Heart right ventricle (tissue), 16 donors: Measurements from ENCODE around the gene RGS16. TPM values are rescaled to one million over a fixed set of nuclear protein-coding genes. Genes with fewer than 3 reads are reported as not detected.

Experiments
- ATAC-seq, 8 donors: fragments of 200-7000 bp; cut with Tn5 transposase; one replicate each; pipeline ENCODE4 v1.9.1; 2020; ENCODE audit warnings: mild to moderate bottlenecking in 8 of 8, moderate library complexity in 8 of 8, moderate number of reproducible peaks in 1 of 8
- DNase-seq, 2 donors: peaks; one replicate each; pipeline ENCODE4 v3.0.0-alpha.2; 2020
- H3K27ac ChIP-seq, 10 donors: fragments of 200-600 bp; sonication (generic) in 2 of 10; one replicate each; pipeline versions ENCODE4 v1.5.0 to v1.8.0; 2020 to 2022; ENCODE audit warnings: mild to moderate bottlenecking in 3 of 10
- H3K27me3 ChIP-seq, 7 donors: fragments of 200-600 bp; one replicate each; pipeline ENCODE4 v1.8.0; 2021 to 2022; ENCODE audit warnings: mild to moderate bottlenecking in 2 of 7
- H3K36me3 ChIP-seq, 9 donors: fragments of 200-600 bp; sonication (generic) in 1 of 9; one replicate each; pipeline versions ENCODE4 v1.5.0 to v1.8.0; 2020 to 2022; ENCODE audit warnings: mild to moderate bottlenecking in 2 of 9
- H3K4me1 ChIP-seq, 9 donors: fragments of 200-600 bp; sonication (generic) in 1 of 9; one replicate each; pipeline versions ENCODE4 v1.5.0 to v1.8.0; 2020 to 2022; ENCODE audit warnings: mild to moderate bottlenecking in 4 of 9
- H3K4me3 ChIP-seq, 10 donors: fragments of 200-600 bp; sonication (generic) in 2 of 10; one replicate each; pipeline versions ENCODE4 v1.5.0 to v1.8.0; 2020 to 2022; ENCODE audit warnings: mild to moderate bottlenecking in 7 of 10, moderate library complexity in 2 of 10
- H3K9me3 ChIP-seq, 11 donors: fragments of 200-600 bp in 10 of 11; sonication (generic) in 2 of 11; one replicate each; pipeline versions ENCODE4 v1.5.0 to v1.8.0; 2013 to 2022; ENCODE audit warnings: mild to moderate bottlenecking in 2 of 11, control low read depth in 1 of 11, moderate library complexity in 1 of 11
- WGBS, 2 donors: extraction: QIAGEN DNeasy Blood & Tissue Kit; methylation state at CpG; one replicate each; pipeline ENCODE4 v1.1.7; 2013; ENCODE audit warnings: inconsistent platforms in 1 of 2; 5-methylcytosine and 5-hydroxymethylcytosine counted together
- intact Hi-C, 10 donors: fragments of 100-400 bp; cut with DNase I; formaldehyde crosslinking; loops; one replicate each; pipeline versions ENCODE4 v1.11.1 to v1.14.2; 2022
- long read RNA-seq, 3 donors: library from polyadenylated mRNA; unstranded; transcript quantifications; one replicate each; pipeline ENCODE4 v2.0.0, GENCODE V29; 2020 to 2021
- polyA plus RNA-seq, 2 donors: library from polyadenylated mRNA; stranded (reverse); fragments of 200-250 nt; gene quantifications; one replicate each; pipeline ENCODE4 v1.2.3, GENCODE V29; 2013
- total RNA-seq, 10 donors: library from RNA; stranded (reverse); fragmentation: NEBNext Ultra II Directional in 3 of 10; extraction: Animal tissue kit (Norgen Biotek cat#: 25700) in 3 of 10; gene quantifications; one replicate each; pipeline versions ENCODE4 v1.2.1 to v1.2.4, GENCODE V29; 2021 to 2023
- TF ChIP-seq, protein P1 (sequence below), 9 donors: fragments of 200-600 bp; sonication (generic) in 2 of 9; IDR thresholded peaks; one replicate each; pipeline versions ENCODE4 v1.5.0 to v1.8.0; 2021 to 2022; ENCODE audit warnings: antibody characterized with exemption in 9 of 9, mild to moderate bottlenecking in 5 of 9, moderate library complexity in 1 of 9
- donor health status: Arrhythmogenic right ventricular cardiomyopathy.
- donor health status: ischemic (EF 13 %, LVEDD 7.1; RV severe dilation, severe dysfunction).
- donor health status: healthy with polysubstance abuse.
- donor health status: DM: no; HTN: yes; CAD: no.
- donor health status: DM: no; HTN: no; CAD: no.
- donor health status: ischemic (EF 25% LVEDD 6.9; RV normal size, moderate dysfunction).
- donor health status: ischemic (EF 25% LVEDD 5.7; RV mildly dilated, moderate dysfunction).
- donor health status: healthy.
- donor health status: DM: yes; HTN: yes; CAD: no.
- donor health status: Ischemic cardiomyopathy.
- donor health status: ischemic (EF 35%, LVEDD 5.7; RV mildly dilated, moderate dysfunction).
- donor health status: nonischemic (EF 11% LVEDD 7.7; RV severe dilation, severe dysfunction).
- donor health status: DM: yes; HTN: yes; CAD: no.
- donor health status: PGD.
- donor health status: ischemic (EF 29% LVEDD 5.4; RV normal size, mild dysfunction).
- donor health status: nonischemic (EF 23%, LVEDD 6.1; RV moderate dilation, normal function).

The RGS16 gene, protein sequence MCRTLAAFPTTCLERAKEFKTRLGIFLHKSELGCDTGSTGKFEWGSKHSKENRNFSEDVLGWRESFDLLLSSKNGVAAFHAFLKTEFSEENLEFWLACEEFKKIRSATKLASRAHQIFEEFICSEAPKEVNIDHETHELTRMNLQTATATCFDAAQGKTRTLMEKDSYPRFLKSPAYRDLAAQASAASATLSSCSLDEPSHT
- total RNA-seq (1 to 10 TPM in 9 of 10 donors, under 1 TPM in 1; 0.42 to 8.7 (median 2.1) TPM), polyA plus RNA-seq (1 to 10 TPM; 2.5 TPM)
- long read RNA-seq, donor 1, transcript RGS16-201 (5 exons, 2,427 nt), result major isoform, 6 of 7 reads
- long read RNA-seq, donor 1, partial matches to known transcripts, result 1 of 7 reads
- long read RNA-seq, donor 1, other reads (novel, unspliced or antisense), result 0 of 7 reads
- long read RNA-seq, donor 2, transcript RGS16-201 (5 exons, 2,427 nt), result major isoform, 8 of 15 reads
- long read RNA-seq, donor 2, partial matches to known transcripts, result 6 of 15 reads
- long read RNA-seq, donor 2, other reads (novel, unspliced or antisense), result 1 of 15 reads
- long read RNA-seq, donor 3, partial matches to known transcripts, result 1 of 6 reads
- long read RNA-seq, donor 3, other reads (novel, unspliced or antisense), result 2 of 6 reads

DNA sequence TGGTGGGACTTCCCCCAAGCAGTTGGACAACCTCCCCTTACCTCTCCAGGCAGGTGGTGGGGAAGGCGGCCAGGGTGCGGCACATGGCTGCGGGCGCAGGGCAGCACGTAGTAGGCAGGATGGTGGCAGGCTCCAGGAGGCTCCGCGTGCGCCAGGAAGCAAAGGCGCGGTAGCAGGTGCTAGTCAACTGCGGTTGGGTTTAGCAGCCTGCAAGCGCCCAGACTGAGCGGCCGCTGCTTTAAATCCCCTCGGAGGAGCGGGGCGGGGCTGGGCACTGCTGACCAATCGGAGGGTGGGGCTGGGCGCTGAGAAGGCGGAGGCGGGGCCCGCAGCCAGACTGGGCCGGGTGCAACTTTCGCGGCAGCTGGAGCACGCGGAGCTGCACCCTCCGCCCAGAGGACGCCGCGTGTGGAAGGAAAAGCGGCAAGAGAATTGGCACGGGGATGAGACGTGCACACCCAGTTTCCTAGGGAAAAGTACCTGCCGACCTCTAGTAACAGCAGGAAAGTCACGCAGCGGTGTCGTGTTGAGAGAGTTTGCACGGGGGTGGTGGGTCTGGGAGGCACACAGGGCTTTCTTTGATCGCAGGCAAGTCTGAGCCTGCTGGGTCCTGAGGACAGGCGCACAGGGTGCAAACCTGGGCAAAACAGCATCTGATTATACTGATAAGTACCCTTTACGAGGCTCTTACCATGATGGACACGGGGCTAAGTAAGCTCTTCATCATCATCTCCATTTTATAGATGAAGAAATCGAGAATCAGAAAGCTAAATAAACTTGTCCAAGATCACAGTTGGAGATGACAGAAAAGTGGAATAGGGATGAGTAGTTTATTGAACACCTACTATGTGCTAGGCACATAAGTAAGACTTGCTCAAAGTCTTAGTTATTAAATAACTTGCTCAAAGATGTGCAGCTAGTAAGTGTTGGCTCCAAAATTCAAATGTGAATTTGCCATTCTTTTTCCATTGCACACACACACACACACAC lies at the start of gene RGS16:
Gene RGS16, minus strand, starts transcription at position 215 of the 990 bp plus-strand sequence. Its CDS starts 130 bp downstream, at position 85.
- peaks cover 7 to 70% (median 31%) of the 10 kb centered on the region in 9 donors for H3K4me1 ChIP-seq
- TF ChIP-seq, protein P1, sequence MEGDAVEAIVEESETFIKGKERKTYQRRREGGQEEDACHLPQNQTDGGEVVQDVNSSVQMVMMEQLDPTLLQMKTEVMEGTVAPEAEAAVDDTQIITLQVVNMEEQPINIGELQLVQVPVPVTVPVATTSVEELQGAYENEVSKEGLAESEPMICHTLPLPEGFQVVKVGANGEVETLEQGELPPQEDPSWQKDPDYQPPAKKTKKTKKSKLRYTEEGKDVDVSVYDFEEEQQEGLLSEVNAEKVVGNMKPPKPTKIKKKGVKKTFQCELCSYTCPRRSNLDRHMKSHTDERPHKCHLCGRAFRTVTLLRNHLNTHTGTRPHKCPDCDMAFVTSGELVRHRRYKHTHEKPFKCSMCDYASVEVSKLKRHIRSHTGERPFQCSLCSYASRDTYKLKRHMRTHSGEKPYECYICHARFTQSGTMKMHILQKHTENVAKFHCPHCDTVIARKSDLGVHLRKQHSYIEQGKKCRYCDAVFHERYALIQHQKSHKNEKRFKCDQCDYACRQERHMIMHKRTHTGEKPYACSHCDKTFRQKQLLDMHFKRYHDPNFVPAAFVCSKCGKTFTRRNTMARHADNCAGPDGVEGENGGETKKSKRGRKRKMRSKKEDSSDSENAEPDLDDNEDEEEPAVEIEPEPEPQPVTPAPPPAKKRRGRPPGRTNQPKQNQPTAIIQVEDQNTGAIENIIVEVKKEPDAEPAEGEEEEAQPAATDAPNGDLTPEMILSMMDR (IDR thresholded peaks at IDR 0.05), result no peak
- peaks cover 0 to 17% (median 0%) of the 10 kb centered on the region in 7 donors for H3K27me3 ChIP-seq
- peak within 1 kb of the TSS; percentile 42 to 71 (median 60) for H3K4me3 ChIP-seq
- no peaks in the 10 kb centered on the region for H3K9me3 ChIP-seq
- H3K27ac ChIP-seq, result peak within 1 kb of the TSS in 9 of 10 donors; percentile 15 to 75 (median 58)
- intact Hi-C loops, result loop anchor here in 5 of 10 donors (5.0 kb wide), 4 partner anchors 68 to 233 kb away; partner anchors contain the start of gene DHX9 (in 1 of the 5)
- peaks cover 0 to 26% (median 0%) of the 10 kb centered on the region in 9 donors for H3K36me3 ChIP-seq
- 6% methylated on average over 44 of the region's 44 CpGs for WGBS, 2 donors
- ATAC-seq (peak; percentile 96 to 98 (median 97)), DNase-seq (peak; percentile 95 to 96)

DNA sequence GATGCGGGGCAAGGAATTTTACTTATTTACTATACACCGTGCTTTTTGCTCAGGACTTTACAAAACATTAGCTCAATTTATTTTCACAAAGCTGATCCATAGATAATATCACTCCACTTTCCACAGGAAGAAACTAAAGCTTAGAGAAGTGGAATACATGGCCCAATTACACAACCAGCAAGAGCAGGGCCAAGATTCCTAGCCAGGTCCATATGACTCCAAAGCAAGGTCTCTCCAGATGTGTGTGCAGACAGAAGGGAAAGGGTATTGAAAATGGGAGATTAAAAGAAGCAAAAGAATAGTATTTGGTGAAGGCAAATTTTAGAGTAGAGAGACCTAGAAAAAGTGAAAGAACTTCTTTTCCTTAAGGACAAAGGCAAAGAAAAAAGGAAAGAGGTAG lies 49.8 kb upstream of the RGS16 start:
- intact Hi-C loops, result no loop called here
- Histone ChIP-seq H3K27me3 (no peaks in the 10 kb centered on the region), H3K27ac (no peak overlapping the region), H3K4me3 (no peak overlapping the region), H3K36me3 (no peaks in the 10 kb centered on the region), H3K4me1 (no peaks in the 10 kb centered on the region), H3K9me3 (no peaks in the 10 kb centered on the region)
- TF ChIP-seq, protein P1 (IDR thresholded peaks at IDR 0.05), result no peak
- ATAC-seq (no peak), DNase-seq (no peak)
- WGBS, 2 donors, result 80 to 96% methylated on average over 2 of the region's 2 CpGs

- H3K4me1 ChIP-seq, result no peaks in the 10 kb centered on the region
- TF ChIP-seq, protein P1 (IDR thresholded peaks at IDR 0.05), result no peak
- H3K36me3 ChIP-seq, result no peaks in the 10 kb centered on the region
- intact Hi-C loops, result no loop called here
- no peaks in the 10 kb centered on the region for H3K27me3 ChIP-seq
- no peak overlapping the region for H3K4me3 ChIP-seq
- no peak for ATAC-seq
- no peak for DNase-seq
- H3K9me3 ChIP-seq, result no peaks in the 10 kb centered on the region
- H3K27ac ChIP-seq, result no peak overlapping the region
- WGBS, 2 donors, result 51 to 77% methylated on average over 3 of the region's 3 CpGs
These were observed 48.7 kb upstream of the RGS16 start for GRCh38 chr1:182652933-182653332.

GRCh38 chr1:182651339-182651724 lies 47.1 kb upstream of the RGS16 start:
- Histone ChIP-seq H3K4me3 (no peak overlapping the region), H3K4me1 (no peaks in the 10 kb centered on the region), H3K9me3 (no peaks in the 10 kb centered on the region), H3K27ac (no peak overlapping the region), H3K36me3 (no peaks in the 10 kb centered on the region), H3K27me3 (no peaks in the 10 kb centered on the region)
- intact Hi-C loops, result no loop called here
- no peak for ATAC-seq
- TF ChIP-seq, protein P1 (IDR thresholded peaks at IDR 0.05), result no peak
- DNase-seq, result no peak
- 51 to 65% methylated on average over 3 of the region's 3 CpGs for WGBS, 2 donors
